OCI-M2 (cell line): ENCODE measurements around the gene PC.
"Not testable (repeated sequence)": the region's sequence is repeated elsewhere in the genome, so short reads cannot be mapped to it uniquely, and the experiment has no call there.

ENCODE experiments used
- DNase-seq: peaks from one replicate; lab custom pipeline; 2025; ENCODE audit not compliant: unreplicated experiment; lab: John Stamatoyannopoulos, UW

Gene PC

DNA sequence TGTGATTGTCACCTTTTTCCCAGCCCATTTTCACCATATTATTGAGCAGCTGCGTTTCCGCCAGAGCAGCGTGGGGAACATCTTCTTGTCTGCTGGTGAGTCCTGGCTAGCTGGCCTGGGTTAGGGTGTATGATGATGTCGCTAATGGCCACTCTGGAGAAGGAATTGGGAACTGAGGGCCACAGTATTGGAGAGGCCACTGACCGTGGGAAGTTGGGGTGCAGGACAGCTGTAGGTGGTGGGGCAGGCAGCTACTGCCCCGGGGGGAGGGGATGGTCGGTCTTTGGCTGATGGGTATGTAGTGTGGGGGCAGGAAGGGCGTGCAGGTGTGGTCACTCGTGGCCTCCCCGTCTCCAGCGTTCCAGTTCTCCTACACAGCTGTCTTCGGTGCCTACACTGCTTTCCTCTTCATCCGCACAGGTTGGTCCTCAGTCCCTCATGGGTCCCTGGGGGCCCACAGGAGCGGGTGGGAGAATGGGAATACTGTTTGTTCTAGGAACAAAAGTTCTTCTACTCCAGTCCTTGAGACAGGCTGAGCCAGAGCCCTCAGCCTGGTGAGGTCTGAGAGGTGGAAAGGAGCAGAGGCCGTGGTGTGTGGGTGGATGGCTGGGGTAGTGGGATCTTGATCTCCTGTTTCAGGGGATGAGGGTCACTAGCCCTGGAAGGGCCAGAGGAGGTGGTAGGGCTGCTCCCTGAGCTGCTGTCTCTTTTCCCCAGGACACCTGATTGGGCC is 112.9 kb downstream of the PC start:
- no peak for DNase-seq

DNA sequence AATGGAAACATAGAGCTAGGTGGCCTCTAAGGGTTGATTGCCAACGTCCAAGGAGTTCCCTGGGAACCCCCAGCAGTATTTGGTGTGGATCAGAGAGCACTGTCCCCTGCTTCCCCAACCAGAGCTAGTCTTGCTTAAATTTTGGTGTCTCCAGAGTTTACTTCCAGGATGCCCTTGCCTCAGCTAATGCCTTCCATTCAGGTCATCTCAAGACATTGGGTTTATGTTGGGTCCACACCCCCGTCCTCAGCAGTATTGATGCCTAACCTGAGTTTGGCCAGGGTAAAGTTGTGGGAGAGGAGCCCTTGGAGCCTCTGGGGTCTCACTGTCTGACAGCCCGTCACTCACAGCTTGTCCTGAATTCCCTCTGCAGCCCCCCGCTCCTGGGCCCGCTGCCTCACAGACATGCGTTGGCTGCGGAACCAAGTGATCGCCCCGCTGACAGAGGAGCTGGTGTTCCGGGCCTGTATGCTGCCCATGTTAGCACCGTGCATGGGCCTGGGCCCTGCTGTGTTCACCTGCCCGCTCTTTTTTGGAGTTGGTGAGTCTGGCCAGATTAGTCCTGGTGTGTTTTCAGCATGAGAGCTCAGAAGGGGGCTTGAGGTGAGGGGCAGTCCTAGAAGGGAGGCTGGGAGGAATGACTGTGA is 113.6 kb downstream of the PC start:
- no peak for DNase-seq

DNA sequence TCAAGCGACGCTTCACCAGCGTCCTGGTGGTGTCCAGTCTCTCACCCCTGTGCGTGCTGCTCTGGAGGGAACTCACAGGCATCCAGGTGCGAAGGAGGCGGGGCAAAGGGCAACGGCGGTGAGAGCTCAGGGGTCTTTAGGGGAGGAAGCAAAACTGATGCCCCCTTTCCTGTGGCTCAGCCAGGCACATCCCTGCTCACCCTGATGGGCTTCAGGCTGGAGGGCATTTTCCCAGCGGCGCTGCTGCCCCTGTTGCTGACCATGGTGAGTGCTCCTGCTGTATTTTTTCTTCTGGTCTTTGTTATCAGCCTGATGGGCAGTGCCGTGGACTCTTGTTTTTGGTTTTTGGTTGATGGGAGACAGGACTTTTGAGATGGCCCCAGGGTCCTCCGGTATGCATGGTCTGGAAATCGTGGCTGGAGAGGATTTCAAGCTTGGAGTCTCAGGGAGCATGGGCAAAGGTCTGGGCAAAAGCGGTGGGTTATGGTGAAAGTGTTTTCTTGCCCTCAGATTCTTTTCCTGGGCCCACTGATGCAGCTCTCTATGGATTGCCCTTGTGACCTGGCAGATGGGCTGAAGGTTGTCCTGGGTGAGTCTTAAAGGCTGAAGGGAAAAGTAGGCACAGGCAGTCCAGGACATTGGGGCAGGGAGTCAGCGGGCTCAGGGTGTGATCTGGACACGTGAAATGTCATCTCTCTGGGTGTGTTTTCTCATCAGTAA is 114.2 kb downstream of the PC start:
- no peak for DNase-seq

DNA sequence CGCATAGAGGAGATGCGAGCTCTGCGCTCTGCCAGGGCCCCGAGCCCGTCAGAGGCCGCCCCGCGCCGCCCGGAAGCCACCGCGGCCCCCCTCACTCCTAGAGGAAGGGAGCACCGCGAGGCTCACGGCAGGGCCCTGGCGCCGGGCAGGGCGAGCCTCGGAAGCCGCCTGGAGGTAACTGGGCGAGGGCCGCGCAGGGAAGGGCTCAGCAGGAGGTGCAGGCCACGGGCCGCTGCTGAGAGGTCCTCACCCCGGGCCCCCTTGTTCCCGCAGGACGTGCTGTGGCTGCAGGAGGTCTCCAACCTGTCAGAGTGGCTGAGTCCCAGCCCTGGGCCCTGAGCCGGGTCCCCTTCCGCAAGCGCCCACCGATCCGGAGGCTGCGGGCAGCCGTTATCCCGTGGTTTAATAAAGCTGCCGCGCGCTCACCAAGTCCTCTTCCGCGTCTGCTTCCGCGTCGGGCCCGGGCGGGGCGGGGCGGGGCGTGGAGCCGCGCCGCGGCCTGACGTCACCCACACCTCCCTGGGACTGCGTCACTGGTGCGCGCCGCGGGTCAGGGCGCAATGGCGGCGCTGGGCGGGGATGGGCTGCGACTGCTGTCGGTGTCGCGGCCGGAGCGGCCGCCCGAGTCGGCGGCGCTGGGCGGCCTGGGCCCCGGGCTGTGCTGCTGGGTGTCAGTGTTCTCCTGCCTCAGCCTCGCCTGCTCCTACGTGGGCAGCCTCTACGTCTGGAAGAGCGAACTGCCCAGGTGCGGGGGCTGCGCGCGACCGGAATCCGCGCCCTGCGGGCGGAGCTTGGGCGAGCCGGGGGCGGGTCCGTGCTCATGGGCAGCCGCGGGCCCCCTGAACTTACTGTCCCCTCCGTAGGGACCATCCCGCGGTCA is 115.0 kb downstream of the PC start, which contains the start of gene RCE1:
RCE1 (plus strand) TSS at position 546 of the 880 bp plus-strand sequence; CDS start at position 561, 15 bp downstream.
- DNase-seq = peak; percentile 4

DNA sequence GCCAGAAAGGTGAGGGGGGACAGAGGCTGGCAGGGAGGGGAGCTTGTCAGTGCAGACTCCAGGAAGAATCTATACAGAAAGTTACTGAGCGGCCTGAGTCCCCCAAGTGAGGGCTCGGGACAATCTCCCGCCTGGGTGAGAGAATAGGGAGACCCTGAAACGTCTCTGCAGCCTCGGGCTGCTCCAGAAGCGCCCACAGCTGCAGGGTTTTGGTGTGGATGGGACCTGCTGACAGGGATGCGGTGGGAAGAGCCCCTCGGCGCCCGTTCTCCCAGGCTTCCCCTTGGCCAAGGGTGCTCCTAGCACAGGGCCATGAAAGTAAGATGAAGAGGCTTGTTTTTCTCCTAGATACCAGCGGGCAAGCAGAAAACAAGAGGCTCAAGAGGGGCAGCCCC is 115.7 kb downstream of the PC start:
- DNase-seq = no peak

DNA sequence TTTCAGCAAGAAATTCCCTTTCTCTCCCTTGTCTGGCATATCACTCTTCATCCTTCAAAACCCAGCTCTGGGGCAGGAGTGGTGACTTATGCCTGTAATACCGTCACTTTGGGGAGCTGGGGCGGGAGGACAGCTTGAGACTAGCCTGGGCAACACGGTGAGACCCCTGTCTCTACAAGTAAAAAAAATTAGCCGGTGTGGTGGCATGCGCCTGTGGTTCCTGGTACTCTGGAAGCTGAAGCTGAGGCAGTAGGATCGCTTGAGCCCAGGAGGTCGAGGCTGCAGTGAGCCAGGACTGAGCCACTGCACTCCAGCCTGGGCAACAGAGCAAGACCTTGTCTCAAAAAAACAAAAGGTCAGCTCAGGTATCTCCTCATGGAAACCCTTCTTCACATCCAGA is 116.3 kb downstream of the PC start:
- no peak for DNase-seq

DNA sequence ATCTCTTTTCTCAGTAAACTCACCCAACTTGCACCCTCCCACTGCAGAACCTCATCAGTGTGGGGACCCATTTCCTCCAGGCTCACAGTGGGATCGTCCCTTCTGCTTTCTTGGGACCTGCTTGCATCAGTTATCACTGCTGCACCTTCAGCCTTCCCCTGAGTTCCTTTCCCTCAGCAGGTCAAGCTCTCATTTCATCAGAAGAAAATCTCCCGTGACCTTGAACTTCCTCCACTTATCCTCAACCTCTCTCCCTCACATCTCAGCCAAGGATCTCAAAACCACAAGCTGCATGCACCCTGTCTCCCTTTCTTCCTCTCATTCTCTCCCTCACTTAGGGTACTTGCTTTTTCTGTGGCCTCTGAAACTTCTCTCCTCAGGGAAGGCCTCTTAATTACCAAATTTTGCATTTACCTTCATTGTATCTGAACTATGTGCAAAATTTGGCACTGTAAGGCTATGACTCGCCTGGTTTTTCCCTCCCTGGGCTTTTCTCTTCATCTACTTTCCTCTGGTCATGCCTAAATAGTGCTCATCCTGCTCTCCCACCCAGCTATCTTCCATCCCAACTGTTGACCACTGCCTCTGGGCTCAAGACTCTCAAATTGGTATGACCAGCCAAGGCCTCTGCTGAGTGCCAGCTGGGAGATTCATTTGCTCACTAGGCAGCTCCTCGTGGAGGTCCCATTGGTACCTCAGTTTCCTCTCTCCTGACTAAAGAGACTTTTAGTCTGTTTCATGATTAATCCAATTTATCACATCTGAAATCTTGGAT is 117.7 kb downstream of the PC start:
- DNase-seq = no peak

DNA sequence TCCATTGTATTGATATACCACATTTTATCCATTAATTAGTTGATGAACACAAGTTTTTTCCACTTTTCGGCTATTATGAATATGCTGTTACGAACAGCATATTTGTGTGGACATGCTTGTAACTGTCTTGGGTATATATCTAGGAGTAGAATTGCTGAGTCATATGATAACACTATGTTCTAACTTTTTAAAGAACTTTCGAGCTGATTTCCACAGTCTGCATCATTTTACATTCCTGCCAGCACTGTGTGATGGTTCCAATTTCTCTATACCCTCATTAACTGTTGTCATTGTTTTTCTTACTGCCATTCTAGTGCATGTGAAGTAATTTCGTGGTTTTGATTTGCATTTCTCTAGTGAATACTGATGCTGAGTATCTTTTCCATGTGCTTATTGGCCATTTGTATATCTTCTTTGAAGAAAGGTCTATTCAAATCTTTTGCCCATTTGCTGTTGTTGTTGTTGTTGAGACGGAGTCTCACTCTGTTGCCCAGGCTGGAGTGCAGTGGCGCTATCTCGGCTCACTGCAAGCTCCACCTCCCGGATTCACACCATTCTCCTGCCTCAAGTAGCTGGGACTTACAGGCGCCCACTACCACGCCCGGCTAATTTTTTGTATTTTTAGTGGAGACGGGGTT is 122.3 kb downstream of the PC start:
- no peak for DNase-seq

DNA sequence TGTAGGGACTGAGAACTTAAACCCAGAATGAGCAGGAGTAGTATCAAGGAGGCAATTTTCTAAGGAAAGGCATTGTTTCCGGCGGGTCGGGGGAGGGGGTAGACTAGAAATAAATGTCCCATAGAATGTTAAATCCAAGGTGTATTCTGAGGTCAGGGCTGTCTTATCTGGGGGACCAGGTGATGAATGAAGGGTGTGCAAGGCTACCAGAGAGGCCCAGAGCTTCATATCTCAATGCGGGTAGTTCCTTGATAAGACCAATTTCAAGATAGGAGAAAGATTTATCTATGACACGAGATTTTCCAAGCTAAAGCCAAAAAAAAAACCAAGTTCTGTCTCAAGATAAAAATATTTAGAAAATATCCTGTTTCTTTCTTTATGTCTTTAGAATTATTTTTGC is 123.2 kb downstream of the PC start:
- no peak for DNase-seq

DNA sequence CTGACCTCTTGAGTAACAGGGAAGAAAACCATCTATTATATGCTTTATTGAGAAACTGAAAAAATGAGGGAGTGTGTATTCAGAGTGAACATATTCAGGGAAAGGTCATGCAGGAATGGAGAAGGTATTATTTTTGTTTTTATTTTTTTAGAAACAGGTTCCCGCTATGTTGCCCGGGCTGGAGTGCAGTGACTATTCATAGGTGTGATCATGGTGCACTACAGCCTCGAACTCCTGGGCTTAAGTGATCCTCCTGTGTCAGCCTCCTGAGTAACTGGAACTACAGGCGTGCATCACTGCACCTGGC is 123.7 kb downstream of the PC start:
- DNase-seq = no peak

DNA sequence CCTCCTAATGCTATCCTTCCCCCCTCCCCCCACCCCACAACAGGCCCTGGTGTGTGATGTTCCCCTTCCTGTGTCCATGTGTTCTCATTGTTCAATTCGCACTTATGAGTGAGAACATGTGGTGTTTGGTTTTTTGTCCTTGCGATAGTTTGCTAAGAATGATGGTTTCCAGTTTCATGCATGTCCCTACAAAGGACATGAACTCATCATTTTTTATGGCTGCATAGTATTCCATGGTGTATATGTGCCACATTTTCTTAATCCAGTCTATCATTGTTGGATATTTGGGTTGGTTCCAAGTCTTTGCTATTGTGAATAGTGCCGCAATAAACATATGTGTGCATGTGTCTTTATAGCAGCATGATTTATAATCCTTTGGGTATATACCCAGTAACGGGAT is 133.6 kb downstream of the PC start:
- not testable (repeated sequence) for DNase-seq

DNA sequence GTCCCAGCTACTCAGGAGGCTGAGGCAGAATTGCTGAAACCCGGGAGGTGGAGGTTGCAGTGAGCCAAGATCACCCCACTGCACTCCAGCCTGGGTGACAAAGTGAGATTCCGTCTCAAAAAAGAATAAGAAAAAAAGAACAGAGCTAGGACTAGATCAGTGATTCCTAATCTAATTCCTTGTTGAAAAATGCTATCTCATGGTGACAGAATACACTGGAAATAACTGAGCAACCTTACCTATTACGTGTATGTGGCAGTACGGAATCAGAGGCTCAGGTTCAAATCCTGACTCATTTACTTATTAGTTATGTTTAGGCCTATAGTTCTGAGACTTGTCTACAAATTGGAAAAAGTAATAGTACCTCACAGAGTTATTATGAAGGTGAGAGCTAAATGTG is 134.5 kb downstream of the PC start:
- DNase-seq = no peak

DNA sequence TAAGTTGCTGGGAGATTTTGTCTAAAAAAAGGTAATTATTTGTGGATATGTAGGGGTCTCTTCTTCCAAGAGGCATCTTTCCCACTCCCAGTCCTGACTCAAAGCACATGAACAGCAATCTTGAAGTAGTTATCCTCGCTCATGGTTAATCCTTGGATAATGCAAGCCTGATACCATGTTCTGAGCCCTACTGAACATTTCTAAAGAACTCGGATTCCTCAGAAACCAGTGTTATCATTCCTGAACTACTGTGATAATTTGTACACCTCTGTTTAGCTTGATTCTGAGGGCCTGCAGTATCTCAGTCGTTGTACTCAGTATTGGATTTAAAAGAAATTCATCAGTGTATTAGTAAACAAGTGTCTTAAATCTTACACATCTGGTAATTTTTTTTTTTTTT is 137.3 kb downstream of the PC start:
- no peak for DNase-seq

DNA sequence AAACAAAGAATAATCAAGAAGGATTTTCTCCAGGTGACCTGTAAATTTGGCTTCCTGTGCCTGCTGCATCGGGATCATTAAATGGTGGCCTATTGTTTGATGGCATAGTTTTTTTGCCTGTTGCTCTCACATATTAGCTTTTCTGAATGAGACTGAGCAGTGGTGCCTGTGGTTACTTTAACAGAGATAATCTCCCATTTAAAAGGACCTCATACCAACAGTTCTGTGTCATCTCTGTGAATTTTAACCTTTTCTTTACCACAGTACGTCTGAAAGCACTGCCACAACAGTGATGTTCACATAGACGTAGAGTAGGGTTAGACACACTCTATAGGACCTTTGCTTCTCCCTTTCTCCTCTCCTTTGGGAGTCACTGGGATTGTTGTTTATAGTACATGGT is 137.8 kb downstream of the PC start:
- no peak for DNase-seq

DNA sequence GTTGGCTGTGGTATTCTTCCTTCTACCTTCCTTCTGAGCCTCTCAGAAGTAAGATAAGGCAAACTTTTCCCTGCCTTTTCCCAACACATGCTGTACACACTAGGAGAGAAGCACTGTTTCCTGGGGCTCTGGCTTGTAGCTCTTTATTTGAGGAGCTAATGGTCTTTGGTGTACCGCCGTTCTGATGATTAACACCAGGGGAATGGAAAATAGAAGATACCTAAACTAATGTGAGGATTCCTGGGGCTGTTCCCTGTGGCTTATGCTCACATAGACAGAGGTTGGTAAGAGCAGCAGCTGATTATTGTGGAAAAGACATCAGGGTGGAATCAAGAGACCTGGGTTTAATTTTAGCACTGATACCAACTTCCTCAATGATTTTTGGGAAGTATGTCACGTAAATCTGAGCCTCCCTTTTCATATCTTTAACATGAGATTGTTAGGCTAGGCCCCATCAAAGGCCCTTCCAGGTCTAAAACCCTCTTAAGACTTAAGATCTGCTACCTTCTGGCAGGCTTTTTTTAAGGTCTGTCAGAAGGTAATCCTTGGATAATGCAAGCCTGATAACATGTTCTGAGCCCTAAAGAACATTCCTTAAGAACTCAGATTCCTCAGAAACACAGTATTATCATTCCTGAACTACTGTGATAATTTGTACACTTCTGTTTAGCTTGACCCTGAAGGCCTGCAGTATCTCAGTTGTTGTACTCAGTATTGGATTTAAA is 139.8 kb downstream of the PC start:
- DNase-seq = no peak

DNA sequence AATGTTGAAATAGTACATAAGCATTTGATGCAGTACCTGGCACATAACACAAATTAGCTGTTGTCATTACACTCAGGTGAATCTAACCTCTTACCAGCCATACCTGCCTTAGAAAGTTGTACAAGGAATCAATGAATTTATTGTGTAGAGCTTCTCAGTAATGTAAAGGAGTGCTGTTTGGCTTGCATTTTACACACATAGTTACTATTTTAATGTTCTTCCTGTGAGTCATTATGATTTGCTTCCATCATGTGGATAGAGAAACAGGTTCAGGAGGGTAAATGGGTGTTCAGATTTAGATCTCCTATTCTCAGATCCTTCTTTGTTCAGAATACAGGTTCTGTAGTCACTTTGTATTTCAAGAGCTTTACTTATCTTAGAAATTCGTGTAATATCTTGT is 142.5 kb downstream of the PC start:
- DNase-seq = no peak

DNA sequence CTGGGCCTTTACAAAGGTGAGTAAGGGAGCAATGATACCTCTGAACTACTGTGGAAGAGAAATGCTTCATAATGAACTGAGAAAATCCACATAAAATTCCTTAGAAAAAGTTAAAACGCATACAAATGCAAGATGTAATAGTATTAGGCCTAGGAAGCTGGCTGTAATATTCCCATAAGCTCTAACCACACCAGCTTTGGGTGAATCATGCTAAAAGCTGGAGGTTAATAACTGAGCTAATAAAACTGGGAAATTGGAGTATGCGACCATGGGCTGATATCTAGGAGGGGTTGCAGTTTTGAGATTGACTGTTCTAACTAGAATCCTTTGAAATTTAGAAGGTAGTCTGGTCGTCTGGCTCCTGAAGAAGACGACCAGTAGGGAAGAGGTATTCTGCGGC is 143.5 kb downstream of the PC start:
- no peak for DNase-seq

DNA sequence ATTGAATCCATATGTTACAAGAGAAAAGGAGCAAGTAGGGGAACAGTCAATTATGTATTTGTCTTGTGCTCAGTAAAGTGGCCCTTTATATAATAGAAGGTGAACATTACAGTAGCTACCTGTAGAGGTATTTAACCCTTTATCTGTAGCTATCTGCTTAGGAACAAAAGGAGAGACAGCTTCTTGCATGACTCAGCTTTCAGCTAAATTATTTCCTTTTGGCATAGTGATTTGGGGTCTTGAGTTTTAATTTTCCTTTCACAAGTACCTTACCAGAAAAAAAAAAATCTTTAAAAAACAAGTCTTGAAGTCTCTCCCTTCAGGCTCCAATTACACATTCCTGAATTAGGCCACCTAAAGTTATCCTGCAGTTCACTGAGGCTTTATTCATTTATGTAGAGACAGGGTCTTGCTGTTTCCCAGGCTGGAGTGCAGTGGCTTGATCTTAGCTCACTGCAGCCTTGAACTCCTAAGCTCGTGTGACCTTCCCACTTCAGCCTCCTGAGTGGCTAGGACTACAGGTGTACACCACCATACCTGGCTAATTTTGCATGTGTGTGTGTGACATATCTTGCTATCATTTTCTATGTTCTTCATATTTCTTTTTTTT is 147.5 kb downstream of the PC start:
- no peak for DNase-seq

DNA sequence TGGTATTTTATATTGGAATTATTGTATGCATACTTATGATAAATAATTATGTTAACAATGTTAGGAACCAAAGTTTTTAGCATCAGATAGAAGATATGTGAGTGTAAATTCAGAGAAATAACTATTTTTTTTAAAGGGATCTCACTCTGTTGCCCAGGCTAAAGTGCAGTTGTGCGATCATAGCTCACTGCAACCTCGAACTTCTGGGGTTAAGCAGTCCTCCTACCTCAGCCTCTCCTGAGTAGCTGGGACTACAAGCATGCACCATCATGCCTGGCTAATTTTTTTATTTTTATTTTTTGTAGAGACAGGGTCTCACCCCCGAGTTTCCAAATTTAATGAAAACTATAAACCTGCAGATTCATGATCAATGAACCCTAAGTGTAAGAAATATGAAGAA is 148.6 kb downstream of the PC start:
- no peak for DNase-seq
